HFFc6 (cell line): ENCODE results near the gene NBR1. TPM values are rescaled to one million over a fixed set of nuclear protein-coding genes. Genes with fewer than 3 reads are reported as not detected.
A peak's percentile ranks its signal among the peaks of the same experiment; 100 is the strongest.
"Not testable (repeated sequence)": the region's sequence is repeated elsewhere in the genome, so short reads cannot be mapped to it uniquely, and the experiment has no call there.

ENCODE experiments used
- DNase-seq: peaks from one replicate; pipeline ENCODE4 v3.0.0-alpha.2; 2018
- H3K27ac Mint-ChIP-seq: 2 replicates; pipeline ENCODE4 v1.8.0; 2020; ENCODE audit warnings: mild to moderate bottlenecking, mixed read lengths
- H3K27me3 Mint-ChIP-seq: 2 replicates; pipeline ENCODE4 v1.8.0; 2021; ENCODE audit warnings: mild to moderate bottlenecking, moderate library complexity, mixed read lengths; ENCODE audit not compliant: insufficient read depth
- H3K36me3 Mint-ChIP-seq: 2 replicates; pipeline ENCODE4 v1.8.0; 2021; ENCODE audit warnings: low read depth, mixed read lengths
- H3K4me1 Mint-ChIP-seq: 2 replicates; pipeline ENCODE4 v1.8.0; 2020; ENCODE audit warnings: low read depth, mixed read lengths
- H3K4me3 Mint-ChIP-seq: 2 replicates; pipeline ENCODE4 v1.8.0; 2020; ENCODE audit warnings: mild to moderate bottlenecking, moderate library complexity, mixed read lengths
- H3K9me3 Mint-ChIP-seq: 2 replicates; pipeline ENCODE4 v1.8.0; 2020; ENCODE audit warnings: mild to moderate bottlenecking, mixed read lengths
- total RNA-seq, 6 experiments: library from RNA; stranded (reverse); fragmentation: NEBNext Ultra II Directional; extraction: Animal tissue kit (Norgen Biotek cat#: 25700); gene quantifications; 2 replicates in 1 of 6; 3 replicates in 5 of 6; pipeline ENCODE4 v1.2.3, GENCODE V29; 2021
- TF ChIP-seq, protein P1 (sequence below): fragments of 200-600 bp; sonication (generic); IDR thresholded peaks from 2 replicates; pipeline ENCODE4 v1.5.0; 2021; ENCODE audit warnings: antibody characterized with exemption, mild to moderate bottlenecking

The NBR1 gene
- total RNA-seq, 6 experiments from 2014 or later = 104 to 123 (median 118) TPM

DNA sequence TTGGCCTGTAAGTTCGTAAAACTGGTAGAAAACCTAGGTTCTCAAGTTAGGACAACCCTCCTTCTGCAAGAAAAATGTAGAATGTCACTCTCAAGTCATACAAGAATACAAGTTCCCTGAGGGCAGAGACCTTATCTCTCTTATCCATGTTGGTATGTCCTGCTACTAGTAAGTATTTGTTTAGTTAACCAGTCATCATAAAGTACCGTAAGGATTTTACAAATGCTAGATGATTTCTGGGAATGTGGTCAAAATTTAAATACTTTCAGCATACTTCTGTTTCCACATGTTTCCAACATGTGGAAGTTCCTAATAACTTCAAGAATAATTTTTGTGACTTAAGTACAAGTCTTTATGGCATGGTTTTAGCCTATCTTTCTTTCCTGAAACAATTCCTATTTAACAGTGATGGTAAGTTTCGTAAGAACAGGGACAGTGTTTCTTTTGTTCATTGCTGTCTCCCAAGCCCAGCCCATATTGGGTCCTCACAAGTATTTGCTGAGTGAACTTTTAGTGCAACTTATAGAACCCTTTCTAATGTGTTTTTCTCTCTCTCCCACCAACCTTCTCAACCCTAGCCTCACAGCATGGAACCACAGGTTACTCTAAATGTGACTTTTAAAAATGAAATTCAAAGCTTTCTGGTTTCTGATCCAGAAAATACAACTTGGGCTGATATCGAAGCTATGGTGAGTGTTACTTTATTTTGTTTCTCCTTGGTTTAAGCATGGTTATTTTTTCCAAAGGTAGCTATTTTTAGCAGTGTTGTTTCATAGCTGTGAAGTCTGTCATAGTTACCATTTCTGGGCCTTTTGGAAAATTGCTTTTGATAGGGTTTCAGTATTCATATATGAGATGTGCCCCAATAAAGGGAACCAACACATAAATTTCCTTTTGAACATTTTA, 4.5 kb downstream of the NBR1 start:
- peaks cover 47% of the 10 kb centered on the region for H3K4me1 Mint-ChIP-seq
- peak overlapping the region; percentile 69 for H3K4me3 Mint-ChIP-seq
- peaks cover 4% of the 10 kb centered on the region; the same call in 1 of the 2 replicates for H3K27me3 Mint-ChIP-seq
- H3K9me3 Mint-ChIP-seq = peaks cover 17% of the 10 kb centered on the region
- peaks cover 43% of the 10 kb centered on the region for H3K36me3 Mint-ChIP-seq
- DNase-seq = peak; percentile 82
- TF ChIP-seq, protein P1, sequence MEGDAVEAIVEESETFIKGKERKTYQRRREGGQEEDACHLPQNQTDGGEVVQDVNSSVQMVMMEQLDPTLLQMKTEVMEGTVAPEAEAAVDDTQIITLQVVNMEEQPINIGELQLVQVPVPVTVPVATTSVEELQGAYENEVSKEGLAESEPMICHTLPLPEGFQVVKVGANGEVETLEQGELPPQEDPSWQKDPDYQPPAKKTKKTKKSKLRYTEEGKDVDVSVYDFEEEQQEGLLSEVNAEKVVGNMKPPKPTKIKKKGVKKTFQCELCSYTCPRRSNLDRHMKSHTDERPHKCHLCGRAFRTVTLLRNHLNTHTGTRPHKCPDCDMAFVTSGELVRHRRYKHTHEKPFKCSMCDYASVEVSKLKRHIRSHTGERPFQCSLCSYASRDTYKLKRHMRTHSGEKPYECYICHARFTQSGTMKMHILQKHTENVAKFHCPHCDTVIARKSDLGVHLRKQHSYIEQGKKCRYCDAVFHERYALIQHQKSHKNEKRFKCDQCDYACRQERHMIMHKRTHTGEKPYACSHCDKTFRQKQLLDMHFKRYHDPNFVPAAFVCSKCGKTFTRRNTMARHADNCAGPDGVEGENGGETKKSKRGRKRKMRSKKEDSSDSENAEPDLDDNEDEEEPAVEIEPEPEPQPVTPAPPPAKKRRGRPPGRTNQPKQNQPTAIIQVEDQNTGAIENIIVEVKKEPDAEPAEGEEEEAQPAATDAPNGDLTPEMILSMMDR = no peak
- H3K27ac Mint-ChIP-seq = peak overlapping the region; percentile 88

DNA sequence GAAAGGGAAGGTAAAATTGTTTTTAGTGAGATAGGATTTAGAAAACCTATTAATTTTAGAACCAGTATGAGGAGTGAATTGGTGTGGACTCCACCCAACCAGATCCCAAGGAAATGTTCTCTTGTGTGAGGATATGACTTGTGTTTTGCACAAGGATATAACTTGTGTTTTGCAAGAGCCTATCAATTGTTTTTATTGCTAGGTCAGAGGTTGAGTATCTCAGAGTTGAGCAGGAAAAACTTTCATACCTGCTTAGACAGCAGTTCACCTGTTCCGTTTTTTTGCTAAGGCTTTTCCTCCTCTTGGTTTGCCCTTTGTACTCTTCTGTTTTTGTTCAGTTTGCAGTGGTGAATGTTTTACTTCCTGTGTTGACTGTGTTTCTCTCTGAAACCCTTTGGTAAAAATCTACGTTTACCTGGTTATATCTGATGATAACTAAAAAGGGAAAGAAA, 5.1 kb downstream of the NBR1 start:
- H3K36me3 Mint-ChIP-seq = peaks cover 43% of the 10 kb centered on the region
- H3K4me1 Mint-ChIP-seq = peaks cover 47% of the 10 kb centered on the region
- TF ChIP-seq, protein P1 = no peak
- no peak for DNase-seq
- peak overlapping the region; percentile 88 for H3K27ac Mint-ChIP-seq
- peak overlapping the region; percentile 69 for H3K4me3 Mint-ChIP-seq
- H3K27me3 Mint-ChIP-seq = peaks cover 4% of the 10 kb centered on the region; the same call in 1 of the 2 replicates
- H3K9me3 Mint-ChIP-seq = peaks cover 17% of the 10 kb centered on the region

DNA sequence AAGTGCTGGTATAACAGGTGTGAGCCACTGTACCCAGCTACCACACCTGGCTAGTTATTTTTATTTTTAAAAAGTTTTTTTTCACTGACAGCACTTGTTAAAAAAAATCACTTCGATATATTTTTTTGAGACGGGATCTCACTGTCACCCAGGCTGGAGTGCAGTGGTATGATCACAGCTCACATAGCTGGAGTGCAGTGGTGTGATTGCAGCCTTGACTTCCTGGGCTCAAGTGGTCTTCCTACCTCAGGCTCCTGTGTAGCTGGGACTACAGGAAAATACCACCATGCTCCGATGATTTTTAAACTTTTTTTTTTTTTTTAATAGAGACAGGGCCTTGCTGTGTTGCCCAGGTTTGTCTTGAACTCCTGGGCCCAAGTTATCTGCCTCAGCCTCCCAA, 12.9 kb downstream of the NBR1 start:
- Mint-ChIP-seq H3K4me3 (no peak overlapping the region), H3K36me3 (peaks cover 12% of the 10 kb centered on the region), H3K4me1 (no peaks in the 10 kb centered on the region), H3K9me3 (no peaks in the 10 kb centered on the region), H3K27me3 (no peaks in the 10 kb centered on the region), H3K27ac (no peak overlapping the region)
- TF ChIP-seq, protein P1 = no peak
- no peak for DNase-seq

DNA sequence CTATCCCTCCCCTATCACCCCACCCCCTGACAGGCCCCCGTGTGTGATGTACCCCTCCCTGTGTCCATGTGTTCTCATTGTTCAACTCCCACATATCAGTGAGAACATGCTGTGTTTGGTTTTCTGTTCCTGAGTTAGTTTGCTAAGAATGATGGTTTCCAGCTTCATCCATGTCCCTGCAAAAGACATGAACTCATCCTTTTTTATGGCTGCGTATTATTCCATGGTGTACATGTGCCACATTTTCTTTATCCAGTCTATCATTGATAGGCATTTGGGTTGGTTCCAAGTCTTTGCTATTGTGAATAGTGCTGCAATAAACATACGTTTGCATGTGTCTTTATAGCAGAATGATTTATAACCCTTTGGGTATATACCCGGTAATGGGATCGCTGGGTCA, 15.6 kb downstream of the NBR1 start:
- not testable (repeated sequence) for H3K9me3 Mint-ChIP-seq, H3K27ac Mint-ChIP-seq, H3K4me1 Mint-ChIP-seq, H3K4me3 Mint-ChIP-seq, DNase-seq, H3K27me3 Mint-ChIP-seq
- peaks cover 22% of the 10 kb centered on the region for H3K36me3 Mint-ChIP-seq

DNA sequence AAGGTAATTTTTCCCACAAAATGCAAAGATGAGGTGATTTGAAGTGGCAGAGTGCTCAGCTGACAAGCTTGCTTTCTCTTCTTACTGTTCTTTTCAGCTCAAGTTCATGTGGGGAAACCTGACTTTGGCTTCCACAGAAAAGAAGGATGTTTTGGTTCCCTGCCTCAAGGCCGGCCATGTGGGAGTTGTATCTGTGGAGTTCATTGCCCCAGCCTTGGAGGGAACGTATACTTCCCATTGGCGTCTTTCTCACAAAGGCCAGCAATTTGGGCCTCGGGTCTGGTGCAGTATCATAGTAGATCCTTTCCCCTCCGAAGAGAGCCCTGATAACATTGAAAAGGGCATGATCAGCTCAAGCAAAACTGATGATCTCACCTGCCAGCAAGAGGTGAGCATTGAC, 22.2 kb downstream of the NBR1 start:
- Mint-ChIP-seq H3K27ac (no peak overlapping the region), H3K4me3 (no peak overlapping the region), H3K27me3 (peaks cover 2% of the 10 kb centered on the region; the same call in 1 of the 2 replicates), H3K36me3 (peaks cover 45% of the 10 kb centered on the region), H3K9me3 (no peaks in the 10 kb centered on the region), H3K4me1 (no peaks in the 10 kb centered on the region)
- TF ChIP-seq, protein P1 = no peak
- DNase-seq = no peak

DNA sequence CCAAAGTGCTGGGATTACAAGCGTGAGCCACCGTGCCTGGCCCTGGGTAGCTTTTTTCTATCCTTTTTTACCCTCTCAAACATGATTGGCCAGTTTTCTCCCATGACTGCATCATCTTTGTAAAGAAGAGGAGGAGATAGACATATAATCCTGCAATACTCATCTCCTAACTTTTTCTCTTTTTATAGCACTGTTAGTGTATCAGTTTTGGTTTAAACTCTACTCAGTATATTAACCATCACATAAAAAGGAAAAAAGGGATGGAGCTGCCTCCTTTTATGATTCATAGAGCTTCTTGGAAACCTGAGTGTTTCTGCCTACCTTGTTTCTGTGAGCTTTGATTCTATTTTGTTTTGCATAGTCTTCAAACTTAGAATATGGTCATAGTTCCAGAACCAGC, 28.6 kb downstream of the NBR1 start:
- no peaks in the 10 kb centered on the region for H3K27me3 Mint-ChIP-seq
- no peaks in the 10 kb centered on the region for H3K9me3 Mint-ChIP-seq
- no peak overlapping the region for H3K27ac Mint-ChIP-seq
- H3K36me3 Mint-ChIP-seq = peaks cover 39% of the 10 kb centered on the region; the same call in 1 of the 2 replicates
- no peaks in the 10 kb centered on the region for H3K4me1 Mint-ChIP-seq
- DNase-seq = no peak
- TF ChIP-seq, protein P1 = no peak
- no peak overlapping the region for H3K4me3 Mint-ChIP-seq
